Activated CD4-positive, alpha-beta T cell treated with anti-CD3 and anti-CD28 coated beads, Interleukin-2, amount 50 U/mL, for 16 hours (primary cell): ENCODE results near the gene ATF5.

Experiments
- DNase-seq: peaks from one replicate; pipeline ENCODE4 v3.0.0-alpha.2; 2020

The ATF5 gene

GRCh38 chr19:49929121-49929610, at the start of gene ATF5, which contains the start of gene NUP62:
Gene ATF5, plus strand, starts transcription at chr19:49929205. Its CDS starts 1,646 bp downstream, at chr19:49930851.
Gene NUP62, minus strand, starts transcription at chr19:49929504. Its CDS starts 19,697 bp downstream, at chr19:49909807.
- peak; percentile 93 for DNase-seq

- DNase-seq, result peak; percentile 42
Measured at GRCh38 chr19:49879243-49879963, 49.6 kb upstream of the ATF5 start.

DNA sequence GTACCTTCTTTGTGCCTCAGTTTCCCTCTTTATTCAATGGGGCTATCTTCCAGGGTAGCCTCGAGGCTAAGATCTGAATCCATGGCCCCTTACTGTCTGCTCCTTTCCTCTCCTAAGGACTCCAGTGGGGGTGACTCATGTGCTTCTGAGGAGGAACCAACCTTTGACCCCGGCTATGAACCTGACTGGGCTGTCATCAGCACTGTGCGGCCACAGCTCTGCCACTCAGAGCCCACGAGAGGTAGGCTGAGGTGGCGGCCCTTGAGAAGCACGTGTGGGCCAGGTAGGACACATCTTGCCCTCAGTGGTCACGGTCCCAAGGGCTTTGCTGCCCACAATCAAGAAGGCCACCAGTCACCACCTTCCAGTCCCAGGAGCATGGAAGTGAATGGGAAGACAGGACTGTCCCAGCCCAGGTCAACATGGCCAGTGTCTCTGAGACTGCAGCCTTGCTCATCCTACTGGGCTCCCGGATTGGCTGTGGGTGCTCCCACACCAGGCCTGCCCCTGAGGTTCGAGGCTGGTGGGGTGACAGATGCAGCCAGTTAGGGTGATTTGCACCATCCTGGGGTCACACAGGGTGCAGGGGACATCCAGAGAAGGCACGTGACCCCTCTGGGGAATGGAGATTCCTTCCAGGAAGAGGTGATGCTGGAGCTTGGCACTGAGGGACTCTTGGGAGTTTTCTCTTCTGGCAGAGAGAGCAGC, 48.7 kb upstream of the ATF5 start:
- no peak for DNase-seq

DNA sequence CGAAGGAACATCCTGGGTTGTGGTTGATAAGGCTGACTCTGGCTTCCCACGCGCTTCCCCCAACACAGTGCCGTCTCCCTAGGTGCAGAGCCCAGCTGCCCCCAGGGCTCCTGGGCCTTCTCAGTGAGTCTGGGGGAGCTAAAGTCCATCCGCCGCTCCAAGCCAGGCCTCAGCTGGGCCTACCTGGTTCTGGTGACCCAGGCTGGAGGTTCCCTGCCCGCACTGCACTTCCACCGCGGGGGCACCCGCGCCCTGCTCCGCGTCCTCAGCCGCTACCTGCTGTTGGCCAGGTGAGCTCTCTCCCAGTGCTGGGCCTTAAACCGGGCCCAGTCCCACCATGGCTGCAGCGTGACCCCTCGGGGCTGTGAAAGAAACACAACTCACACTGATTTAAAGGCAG, 47.8 kb upstream of the ATF5 start:
- DNase-seq, result no peak

DNA sequence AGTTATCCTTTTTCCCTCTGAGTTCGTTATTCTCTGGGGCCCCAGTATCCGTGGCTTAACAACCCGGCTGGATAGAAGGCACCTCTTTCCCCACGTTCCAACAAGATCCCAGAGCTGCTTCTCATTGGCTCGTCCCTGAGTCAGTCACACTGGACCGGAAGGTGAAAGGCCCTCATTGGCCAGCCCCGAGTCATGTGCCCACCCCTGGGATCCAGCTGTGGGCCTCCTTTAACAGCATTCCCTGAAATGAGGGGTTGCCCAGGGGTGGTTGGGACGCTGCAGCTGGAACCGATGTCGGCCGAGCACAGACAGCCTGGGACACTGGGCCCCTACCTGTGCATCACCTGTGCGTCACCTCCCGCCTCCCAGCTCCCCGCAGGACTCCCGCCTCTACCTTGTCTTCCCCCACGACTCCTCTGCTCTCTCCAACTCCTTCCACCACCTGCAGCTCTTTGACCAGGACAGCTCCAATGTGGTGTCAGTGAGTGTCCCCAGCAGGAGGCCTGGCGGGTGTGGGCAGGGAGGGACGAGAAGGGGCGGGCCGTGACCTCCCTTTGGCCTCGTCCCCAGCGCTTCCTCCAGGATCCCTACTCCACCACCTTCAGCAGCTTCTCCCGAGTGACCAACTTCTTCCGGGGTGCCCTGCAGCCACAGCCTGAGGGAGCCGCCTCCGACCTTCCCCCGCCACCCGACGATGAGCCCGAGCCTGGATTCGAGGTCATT, 47.2 kb upstream of the ATF5 start:
- no peak for DNase-seq

DNA sequence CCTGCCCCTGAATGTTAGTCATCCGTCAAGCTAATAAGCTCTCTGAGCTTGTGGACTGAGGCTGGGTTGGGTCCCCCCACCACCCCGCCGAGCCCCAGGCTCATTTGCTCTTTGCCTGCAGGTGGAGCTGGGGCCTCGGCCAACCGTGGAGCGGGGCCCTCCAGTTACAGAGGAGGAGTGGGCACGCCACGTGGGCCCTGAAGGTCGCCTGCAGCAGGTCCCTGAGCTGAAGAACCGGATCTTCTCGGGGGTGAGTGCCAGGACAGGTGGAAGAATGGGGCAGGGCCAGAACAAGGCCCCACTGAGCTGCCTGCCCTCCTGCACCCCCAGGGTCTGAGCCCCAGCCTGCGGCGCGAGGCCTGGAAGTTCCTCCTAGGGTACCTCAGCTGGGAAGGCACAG, 46.4 kb upstream of the ATF5 start:
- DNase-seq, result no peak

DNA sequence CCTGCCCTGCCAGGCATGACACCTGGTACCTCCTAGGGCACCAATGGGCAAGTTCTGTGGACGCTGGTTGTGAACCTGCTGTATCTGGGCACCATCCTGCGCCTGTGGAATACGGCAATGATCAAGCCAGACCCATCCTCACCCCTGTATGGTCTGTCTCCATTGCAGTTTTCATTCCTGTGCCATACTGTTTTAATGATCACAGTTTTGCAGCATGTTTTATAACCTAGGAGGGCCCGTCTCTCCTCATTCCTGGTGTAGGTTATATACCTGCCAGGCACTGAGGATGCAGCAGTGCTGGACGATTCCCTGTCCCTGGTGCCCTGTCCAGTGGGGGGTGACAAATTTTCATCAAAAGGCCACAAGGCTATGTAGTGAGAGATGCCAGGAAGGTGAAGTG, 45.9 kb upstream of the ATF5 start:
- no peak for DNase-seq

GRCh38 chr19:49884109-49884508, 44.9 kb upstream of the ATF5 start:
- DNase-seq, result no peak

DNA sequence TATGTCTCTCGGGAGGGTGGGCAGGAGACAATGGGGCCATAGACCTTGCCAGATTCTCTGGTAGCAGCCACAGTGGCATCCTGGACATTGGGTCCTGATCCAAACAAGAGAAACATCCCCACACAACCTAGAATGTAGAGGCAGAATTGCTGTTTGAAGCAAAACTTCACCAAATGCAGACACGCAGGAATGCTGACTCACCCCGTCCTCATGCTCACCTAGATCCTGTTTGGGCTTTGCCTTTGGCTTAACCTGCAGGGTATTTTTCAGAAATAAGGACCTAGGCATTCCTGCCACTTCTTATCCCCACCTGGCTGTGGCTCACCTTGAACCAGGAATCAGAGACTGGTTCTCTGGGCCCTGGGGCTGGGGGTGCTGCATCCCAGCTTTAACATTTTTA, 44.2 kb upstream of the ATF5 start:
- DNase-seq, result no peak

DNA sequence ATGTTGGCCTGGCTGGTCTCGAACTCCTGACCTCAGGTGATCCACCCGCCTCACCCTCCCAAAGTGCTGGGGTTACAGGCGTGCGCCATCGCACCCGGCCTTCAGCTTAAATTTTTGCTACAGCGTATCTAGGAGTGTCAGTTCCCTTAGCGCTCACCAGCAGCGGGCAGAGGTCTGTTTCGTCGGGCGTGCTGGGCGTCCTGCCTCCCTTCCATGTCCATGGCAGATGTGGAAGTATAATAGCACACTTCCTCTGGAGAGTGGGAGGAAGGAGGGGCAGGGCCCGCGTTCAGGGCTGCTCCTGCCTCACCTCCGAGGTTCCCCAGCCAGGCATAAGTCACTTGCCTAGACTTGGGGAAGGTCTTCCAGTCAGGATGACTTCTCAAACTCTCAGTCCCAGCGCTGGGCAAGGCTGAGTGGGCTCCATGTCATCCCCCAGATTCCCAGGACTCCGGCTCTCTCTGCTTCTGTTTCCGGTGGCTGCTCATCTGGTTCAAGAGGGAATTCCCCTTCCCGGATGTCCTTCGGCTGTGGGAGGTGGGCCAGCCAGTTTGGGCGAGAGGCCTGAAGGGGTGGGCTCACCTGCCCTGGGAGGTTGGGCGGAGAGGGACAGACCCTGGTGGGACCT, 41.9 kb upstream of the ATF5 start:
- DNase-seq, result no peak

- no peak for DNase-seq
Measured at GRCh38 chr19:49887665-49888509, 41.1 kb upstream of the ATF5 start.

GRCh38 chr19:49888510-49888824, 40.5 kb upstream of the ATF5 start:
- DNase-seq, result no peak

DNA sequence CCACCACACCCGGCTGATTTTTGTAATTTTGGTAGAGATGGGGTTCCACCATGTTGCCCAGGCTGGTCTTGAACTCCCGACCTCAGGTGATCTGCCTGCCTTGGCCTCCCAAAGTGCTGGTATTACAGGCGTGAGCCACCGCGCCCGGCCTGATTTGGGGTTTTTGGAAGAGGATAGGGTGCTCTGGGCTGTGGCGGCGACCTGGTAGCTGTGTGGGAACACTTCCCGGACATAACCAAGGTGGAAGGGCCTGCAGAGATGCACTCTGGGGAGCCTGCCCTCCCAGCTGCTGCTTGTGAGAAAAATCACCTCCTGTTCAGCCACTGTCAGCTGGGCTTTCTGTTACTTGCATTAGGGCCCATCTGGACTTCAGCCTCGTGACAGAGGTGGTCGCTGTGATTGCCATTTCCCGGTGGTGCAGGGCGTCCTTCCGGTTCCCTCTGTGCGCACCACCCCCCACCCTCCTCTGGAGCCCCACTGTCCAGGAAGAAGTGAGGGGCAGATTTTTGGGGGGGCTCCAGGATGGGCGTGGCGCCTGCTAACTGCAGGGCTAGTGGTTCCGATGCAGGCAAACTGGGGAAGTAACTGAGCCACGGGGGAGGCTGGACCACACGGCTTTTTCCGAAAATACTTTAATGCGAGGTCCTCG, 39.8 kb upstream of the ATF5 start:
- no peak for DNase-seq

DNA sequence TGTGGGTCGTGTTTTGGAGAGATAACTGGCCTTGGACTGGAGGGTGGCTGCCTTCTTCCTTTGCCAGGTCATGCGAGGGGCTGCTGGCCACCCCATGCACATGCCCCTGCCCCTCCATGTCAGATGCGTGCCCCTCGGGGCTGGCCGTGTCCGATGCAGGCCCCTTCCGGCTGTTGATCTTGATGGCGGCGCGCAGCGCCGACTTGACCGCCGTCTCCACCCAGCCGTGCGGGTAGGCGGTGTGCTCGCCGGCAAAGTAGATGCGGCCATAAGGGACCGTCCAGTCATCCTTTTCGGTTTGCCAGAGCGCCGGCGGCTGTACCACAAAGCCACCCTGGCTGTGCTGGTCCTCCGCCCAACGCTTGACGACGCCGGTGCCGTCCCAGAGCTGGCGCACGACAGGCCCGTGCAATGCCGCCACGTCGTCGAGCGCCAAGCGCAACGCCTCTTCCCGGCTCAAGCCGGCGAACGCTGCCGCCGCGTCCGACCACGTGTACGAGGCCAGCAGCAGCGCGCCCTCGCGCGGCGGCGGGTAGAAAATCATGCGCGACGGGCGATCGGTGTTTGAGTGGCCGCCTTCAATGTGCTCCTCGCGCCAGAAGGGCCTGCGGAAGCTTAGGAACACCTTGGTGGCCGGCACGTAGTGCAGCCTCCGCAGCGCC, 39.2 kb upstream of the ATF5 start:
- peak; percentile 84 for DNase-seq

- DNase-seq, result peak; percentile 41
Measured at GRCh38 chr19:49890349-49891311, 38.4 kb upstream of the ATF5 start.

- DNase-seq, result no peak
Measured at GRCh38 chr19:49891393-49891792, 37.6 kb upstream of the ATF5 start.

- no peak for DNase-seq
Measured at GRCh38 chr19:49892716-49893115, 36.3 kb upstream of the ATF5 start.

DNA sequence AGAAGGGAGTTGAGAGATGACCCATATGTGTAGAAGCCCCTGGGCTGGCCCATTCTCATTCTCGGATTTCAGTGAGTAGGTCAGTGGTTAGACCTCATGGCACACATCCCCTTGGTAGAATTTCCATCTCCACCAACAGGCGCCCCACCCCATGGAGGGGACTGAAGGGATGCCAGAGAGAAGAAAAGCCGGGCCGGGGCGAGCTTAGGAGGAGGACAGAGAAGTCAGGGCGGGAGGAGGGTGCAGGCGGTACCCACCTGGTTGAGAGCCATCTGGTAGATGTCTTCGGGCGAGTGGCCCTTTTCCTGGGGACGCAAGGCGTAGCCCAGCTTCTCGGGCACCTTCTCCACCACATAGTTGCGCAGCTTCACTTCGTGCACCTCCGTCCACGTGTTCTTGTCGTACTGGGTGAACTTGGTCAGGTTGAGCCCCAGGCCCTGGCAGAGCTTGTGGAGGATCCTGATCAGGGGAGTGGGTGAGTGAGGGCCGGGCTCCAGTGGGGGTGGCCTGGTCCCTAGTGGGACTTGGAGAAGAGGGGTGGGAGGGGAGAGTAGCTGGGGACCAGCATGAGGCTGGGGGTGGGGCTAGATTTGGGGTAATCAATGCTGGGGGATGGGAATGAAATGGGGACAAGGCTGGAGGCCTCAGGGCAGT, 34.9 kb upstream of the ATF5 start:
- no peak for DNase-seq

DNA sequence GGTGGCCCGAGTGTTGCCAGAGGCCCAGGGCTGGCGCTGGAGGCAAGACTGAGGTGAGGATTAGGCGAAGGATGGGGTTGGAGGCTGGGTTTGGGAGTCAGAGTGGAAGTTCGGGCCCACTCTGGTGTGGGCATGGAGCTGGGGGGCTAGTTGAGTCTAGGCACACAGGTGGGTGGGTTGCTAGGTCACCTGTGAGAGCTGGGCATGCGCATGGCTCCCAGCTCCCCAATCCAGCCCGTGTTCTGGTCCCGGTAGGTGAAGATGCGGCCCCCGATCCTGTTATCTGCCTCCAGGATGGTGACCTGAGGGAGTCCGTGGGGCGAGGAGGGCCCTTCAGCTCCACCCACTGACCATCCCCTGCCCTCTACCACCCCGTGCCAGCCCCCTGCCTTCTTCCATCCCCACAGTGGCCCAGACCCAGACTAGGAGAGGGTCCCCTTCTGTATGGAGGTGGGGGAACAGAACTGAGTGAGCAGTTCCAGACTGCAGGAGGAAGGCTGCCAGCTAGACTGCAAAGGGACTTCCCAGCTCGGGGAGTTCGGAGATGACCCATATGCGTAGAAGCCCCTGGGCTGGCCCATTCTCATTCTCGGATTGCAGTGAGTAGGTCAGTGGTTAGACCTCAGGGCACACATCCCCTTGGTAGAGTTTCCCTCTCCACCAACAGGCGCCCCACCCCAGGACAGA, 34.0 kb upstream of the ATF5 start:
- DNase-seq, result peak; percentile 73
